ENCODE measurements around the gene INHA.

Gene INHA

DNA sequence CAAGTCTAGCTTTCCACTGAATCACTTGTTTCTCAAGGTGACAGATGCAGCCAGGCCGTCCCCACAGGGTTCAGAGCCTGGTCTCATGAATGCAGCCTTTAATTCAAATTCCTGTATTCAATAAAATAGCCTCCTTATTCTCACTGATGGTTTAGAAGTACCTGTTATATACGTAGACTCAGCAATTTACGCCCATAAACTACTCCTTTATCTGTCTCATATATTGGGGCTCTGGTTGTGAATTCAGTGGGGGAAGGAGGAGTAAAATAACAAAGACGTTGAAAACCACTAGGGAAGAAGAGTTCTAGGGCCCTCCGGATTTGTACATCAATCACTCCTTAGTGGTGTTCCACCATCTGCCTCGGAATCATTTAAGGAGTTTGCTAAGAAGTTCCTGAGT lies 2.5 kb upstream of the INHA start:
- TF ChIP-seq TAF1 (IDR thresholded peaks at IDR 0.05; ENCODE audit: borderline replicate concordance, insufficient read depth, low read length) (no peak), POLR2AphosphoS5 (IDR thresholded peaks at IDR 0.05; ENCODE audit: low read depth, low read length) (no peak), FOXP2 (optimal IDR thresholded peaks at IDR 0.05; ENCODE audit: borderline replicate concordance, extremely low read depth, extremely low read length, insufficient read depth) (no peak), SIN3A (IDR thresholded peaks at IDR 0.05; ENCODE audit: borderline replicate concordance, insufficient read depth, low read length) (no peak)
- TF ChIP-seq, protein P1, sequence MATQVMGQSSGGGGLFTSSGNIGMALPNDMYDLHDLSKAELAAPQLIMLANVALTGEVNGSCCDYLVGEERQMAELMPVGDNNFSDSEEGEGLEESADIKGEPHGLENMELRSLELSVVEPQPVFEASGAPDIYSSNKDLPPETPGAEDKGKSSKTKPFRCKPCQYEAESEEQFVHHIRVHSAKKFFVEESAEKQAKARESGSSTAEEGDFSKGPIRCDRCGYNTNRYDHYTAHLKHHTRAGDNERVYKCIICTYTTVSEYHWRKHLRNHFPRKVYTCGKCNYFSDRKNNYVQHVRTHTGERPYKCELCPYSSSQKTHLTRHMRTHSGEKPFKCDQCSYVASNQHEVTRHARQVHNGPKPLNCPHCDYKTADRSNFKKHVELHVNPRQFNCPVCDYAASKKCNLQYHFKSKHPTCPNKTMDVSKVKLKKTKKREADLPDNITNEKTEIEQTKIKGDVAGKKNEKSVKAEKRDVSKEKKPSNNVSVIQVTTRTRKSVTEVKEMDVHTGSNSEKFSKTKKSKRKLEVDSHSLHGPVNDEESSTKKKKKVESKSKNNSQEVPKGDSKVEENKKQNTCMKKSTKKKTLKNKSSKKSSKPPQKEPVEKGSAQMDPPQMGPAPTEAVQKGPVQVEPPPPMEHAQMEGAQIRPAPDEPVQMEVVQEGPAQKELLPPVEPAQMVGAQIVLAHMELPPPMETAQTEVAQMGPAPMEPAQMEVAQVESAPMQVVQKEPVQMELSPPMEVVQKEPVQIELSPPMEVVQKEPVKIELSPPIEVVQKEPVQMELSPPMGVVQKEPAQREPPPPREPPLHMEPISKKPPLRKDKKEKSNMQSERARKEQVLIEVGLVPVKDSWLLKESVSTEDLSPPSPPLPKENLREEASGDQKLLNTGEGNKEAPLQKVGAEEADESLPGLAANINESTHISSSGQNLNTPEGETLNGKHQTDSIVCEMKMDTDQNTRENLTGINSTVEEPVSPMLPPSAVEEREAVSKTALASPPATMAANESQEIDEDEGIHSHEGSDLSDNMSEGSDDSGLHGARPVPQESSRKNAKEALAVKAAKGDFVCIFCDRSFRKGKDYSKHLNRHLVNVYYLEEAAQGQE (IDR thresholded peaks at IDR 0.05; ENCODE audit: insufficient read depth in 1 of 2, low read depth in 2 of 2, low read length in 2 of 2) = no peak

DNA sequence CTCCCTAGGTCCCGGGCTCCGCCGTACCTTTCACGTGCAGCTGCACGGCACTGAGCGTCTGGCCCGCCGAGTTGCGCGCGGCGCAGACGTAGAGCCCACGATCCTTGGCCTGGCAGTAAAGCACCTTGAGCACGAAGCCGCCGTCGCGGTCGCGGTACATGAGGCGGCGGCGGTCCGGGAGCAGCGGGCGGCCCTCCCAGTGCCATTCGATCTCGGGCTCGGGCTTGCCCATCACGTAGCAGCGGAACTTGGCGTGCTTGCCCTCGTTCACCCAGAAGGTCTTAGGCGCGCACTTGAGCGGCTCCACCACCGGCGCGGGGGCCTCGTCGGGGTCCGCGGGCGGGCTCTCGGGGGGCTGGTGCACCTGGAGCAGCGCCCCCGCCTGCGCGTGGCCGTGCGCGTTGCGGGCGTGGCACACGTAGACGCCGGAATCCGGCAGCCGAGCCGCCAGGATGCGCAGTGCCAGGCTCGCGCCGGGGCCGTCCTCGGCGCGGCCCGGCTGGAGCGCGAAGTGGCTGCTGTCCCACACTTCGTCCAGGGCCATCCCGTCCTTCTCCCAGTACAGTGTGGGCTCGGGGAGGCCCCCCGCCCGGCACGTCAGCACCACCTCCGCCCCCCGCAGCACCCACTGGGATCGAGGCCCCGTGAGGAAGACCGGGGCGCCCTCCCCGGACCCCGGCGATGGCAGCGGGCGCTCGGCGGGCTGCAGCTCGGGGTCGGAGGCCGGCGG lies 1.8 kb upstream of the INHA start:
- TF ChIP-seq TAF1 (IDR thresholded peaks at IDR 0.05; ENCODE audit: borderline replicate concordance, insufficient read depth, low read length) (no peak), POLR2AphosphoS5 (IDR thresholded peaks at IDR 0.05; ENCODE audit: low read depth, low read length) (no peak)
- TF ChIP-seq, protein P1 (IDR thresholded peaks at IDR 0.05; ENCODE audit: insufficient read depth in 1 of 2, low read depth in 2 of 2, low read length in 2 of 2) = no peak

DNA sequence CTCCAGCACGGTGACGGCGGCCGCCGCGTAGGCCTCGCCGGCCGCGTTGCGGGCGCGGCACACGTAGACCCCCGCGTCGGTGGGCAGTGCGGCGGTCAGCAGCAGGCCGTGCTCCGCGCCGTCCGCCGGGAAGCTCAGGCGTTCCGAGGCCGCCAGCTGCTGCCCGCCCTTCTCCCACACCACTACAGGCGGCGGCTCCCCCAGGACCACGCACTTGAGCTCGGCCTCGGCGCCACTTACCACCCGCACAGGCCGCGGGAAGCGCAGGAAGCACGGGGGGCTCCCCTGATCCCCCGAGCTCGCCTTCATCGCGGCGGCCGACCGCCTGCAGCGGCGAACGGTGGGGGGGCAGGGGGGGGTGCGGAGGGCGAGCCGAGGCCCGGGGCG lies 1.2 kb upstream of the INHA start:
- TF ChIP-seq TAF1 (IDR thresholded peaks at IDR 0.05; ENCODE audit: borderline replicate concordance, insufficient read depth, low read length) = no peak

DNA sequence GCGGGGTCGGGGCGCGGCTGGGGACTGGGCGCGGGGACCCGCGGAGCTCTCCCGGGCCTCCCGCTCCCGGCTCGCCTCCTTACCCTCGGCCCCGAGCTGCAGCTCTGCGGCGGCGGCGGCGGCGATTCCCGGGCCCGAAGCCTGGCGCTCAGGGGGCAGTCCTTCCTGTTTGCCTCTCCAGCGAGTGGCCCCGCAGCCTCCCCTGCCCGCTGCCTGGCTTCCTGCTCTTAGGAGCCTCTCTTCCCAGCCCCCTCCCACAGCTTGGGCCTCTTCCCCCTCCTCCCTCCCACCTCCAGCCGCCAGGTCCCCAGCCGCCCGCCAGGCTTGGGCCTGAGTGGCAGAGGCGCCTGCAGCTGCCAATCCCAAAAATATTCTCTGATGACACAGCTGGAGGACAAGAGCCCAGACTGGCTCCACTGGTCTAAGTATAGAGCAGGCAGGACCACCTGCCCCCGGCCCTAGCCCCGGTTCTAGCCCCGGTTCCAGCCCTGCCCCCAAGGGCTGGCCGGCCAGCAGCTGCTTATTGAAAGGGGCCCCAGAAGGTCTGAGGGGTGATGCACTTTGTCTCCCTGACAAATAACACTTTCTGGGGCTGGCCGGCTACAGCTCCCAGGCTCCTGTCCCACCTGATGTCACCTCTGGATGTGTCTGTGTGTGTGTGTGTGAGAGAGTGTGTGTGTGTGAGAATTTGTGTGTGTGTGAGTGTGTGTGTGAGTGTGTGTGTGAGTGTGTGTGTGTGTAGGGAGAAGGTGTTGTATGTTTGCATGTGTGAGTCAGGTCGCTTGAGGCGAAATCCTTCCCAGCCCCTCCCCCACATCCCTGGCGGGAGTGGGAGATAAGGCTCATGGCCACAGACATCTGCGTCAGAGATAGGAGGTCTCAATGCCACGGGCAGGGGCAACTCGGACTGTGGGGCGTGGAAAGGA lies 536 bp upstream of the INHA start, which contains the start of gene OBSL1:
Gene OBSL1, minus strand, starts transcription at position 229 of the 926 bp plus-strand sequence. CDS start 307 bp downstream, outside the sequence.
- TF ChIP-seq SIN3A (IDR thresholded peaks at IDR 0.05; ENCODE audit: borderline replicate concordance, insufficient read depth, low read length) = no peak
- TF ChIP-seq POLR2AphosphoS5 (IDR thresholded peaks at IDR 0.05; ENCODE audit: low read depth, low read length) = peak; percentile 57; the same call in 1 of the 2 replicates

DNA sequence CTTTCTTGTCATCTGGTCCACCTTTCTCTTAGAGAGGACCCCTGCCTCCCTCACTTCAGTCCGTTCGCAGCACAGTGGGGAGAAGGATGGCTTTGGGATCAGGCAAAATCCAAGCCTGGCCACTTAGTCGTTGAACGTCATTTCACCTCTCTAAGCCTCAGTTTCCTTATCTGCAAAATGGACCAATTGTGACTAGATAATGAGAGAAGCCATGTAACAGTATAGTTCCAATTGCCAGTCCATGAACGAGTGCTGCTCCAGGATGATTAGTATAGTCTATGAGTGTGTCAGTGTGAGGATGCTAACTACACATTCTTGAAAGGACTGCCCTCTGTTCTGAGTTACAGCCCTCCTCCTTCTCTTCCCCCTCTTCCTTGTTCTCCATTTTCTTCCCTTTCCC lies 1.1 kb downstream of the INHA start:
- TF ChIP-seq, protein P1 (IDR thresholded peaks at IDR 0.05; ENCODE audit: insufficient read depth in 1 of 2, low read depth in 2 of 2, low read length in 2 of 2) = no peak
- TF ChIP-seq TAF1 (IDR thresholded peaks at IDR 0.05; ENCODE audit: borderline replicate concordance, insufficient read depth, low read length) = no peak

DNA sequence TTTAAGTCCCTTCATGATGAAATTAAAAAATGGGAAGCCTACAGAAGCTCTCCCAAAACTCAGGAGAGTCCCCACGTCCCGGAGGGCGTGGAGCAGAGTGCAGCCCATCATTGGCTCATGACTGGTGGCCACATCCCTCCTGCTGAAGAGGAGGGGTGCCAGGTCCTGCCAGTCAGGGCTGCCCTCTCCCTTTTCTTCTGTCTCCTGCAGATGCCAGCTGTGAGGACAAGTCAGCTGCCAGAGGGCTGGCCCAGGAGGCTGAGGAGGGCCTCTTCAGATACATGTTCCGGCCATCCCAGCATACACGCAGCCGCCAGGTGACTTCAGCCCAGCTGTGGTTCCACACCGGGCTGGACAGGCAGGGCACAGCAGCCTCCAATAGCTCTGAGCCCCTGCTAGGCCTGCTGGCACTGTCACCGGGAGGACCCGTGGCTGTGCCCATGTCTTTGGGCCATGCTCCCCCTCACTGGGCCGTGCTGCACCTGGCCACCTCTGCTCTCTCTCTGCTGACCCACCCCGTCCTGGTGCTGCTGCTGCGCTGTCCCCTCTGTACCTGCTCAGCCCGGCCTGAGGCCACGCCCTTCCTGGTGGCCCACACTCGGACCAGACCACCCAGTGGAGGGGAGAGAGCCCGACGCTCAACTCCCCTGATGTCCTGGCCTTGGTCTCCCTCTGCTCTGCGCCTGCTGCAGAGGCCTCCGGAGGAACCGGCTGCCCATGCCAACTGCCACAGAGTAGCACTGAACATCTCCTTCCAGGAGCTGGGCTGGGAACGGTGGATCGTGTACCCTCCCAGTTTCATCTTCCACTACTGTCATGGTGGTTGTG lies 2.6 kb downstream of the INHA start:
- TF ChIP-seq POLR2AphosphoS5 (IDR thresholded peaks at IDR 0.05; ENCODE audit: low read depth, low read length) = no peak
- TF ChIP-seq, protein P1 (IDR thresholded peaks at IDR 0.05; ENCODE audit: insufficient read depth in 1 of 2, low read depth in 2 of 2, low read length in 2 of 2) = no peak
- no peak for TF ChIP-seq FOXP2 (optimal IDR thresholded peaks at IDR 0.05; ENCODE audit: borderline replicate concordance, extremely low read depth, extremely low read length, insufficient read depth)
- TF ChIP-seq SIN3A (IDR thresholded peaks at IDR 0.05; ENCODE audit: borderline replicate concordance, insufficient read depth, low read length) = no peak
- TF ChIP-seq TAF1 (IDR thresholded peaks at IDR 0.05; ENCODE audit: borderline replicate concordance, insufficient read depth, low read length) = no peak

Data from PFSK-1 (cell line).